NCI-H187 (cell line): ENCODE measurements around the gene SCGB1A1.

Source experiments
- DNase-seq, 2 experiments: peaks; one replicate each; lab custom pipeline; 2025; lab: John Stamatoyannopoulos, UW

SCGB1A1 gene

GRCh38 chr11:62398011-62398994, 20.5 kb upstream of the SCGB1A1 start:
- DNase-seq = no peak

GRCh38 chr11:62399172-62399877, 19.5 kb upstream of the SCGB1A1 start:
- DNase-seq = no peak

GRCh38 chr11:62399878-62400266, 19.0 kb upstream of the SCGB1A1 start:
- no peak for DNase-seq

GRCh38 chr11:62400281-62400680, 18.6 kb upstream of the SCGB1A1 start:
- no peak for DNase-seq

GRCh38 chr11:62400760-62401159, 18.1 kb upstream of the SCGB1A1 start:
- no peak for DNase-seq

GRCh38 chr11:62401356-62401755, 17.5 kb upstream of the SCGB1A1 start:
- no peak for DNase-seq

GRCh38 chr11:62401811-62402210, 17.0 kb upstream of the SCGB1A1 start:
- no peak for DNase-seq

- DNase-seq = no peak
Measured at GRCh38 chr11:62402226-62402959, 16.4 kb upstream of the SCGB1A1 start.

GRCh38 chr11:62402960-62403730, 15.7 kb upstream of the SCGB1A1 start:
- DNase-seq = no peak

GRCh38 chr11:62404435-62404834, 14.4 kb upstream of the SCGB1A1 start:
- DNase-seq = no peak

- no peak for DNase-seq
Measured at GRCh38 chr11:62404901-62405300, 13.9 kb upstream of the SCGB1A1 start.

- no peak for DNase-seq
Measured at GRCh38 chr11:62406034-62406433, 12.8 kb upstream of the SCGB1A1 start.

GRCh38 chr11:62409831-62410230, 9.0 kb upstream of the SCGB1A1 start:
- DNase-seq = no peak

GRCh38 chr11:62410972-62411371, 7.9 kb upstream of the SCGB1A1 start:
- no peak for DNase-seq

- no peak for DNase-seq
Measured at GRCh38 chr11:62411524-62411923, 7.3 kb upstream of the SCGB1A1 start.

- no peak for DNase-seq
Measured at GRCh38 chr11:62413060-62413696, 5.7 kb upstream of the SCGB1A1 start.

- no peak for DNase-seq
Measured at GRCh38 chr11:62416596-62416995, 2.2 kb upstream of the SCGB1A1 start.

- DNase-seq = no peak
Measured at GRCh38 chr11:62418136-62418535, 697 bp upstream of the SCGB1A1 start.

GRCh38 chr11:62419314-62419929, 589 bp downstream of the SCGB1A1 start:
- no peak for DNase-seq

GRCh38 chr11:62419943-62420342, 1.1 kb downstream of the SCGB1A1 start:
- no peak for DNase-seq

- no peak for DNase-seq
Measured at GRCh38 chr11:62420882-62421281, 2.0 kb downstream of the SCGB1A1 start.
